ENCODE measurements around the gene UBXN1.
A peak's percentile ranks its signal among the peaks of the same experiment; 100 is the strongest.

UBXN1 gene

GRCh38 chr11:62678770-62679696 lies at the start of gene UBXN1:
Gene UBXN1 (minus strand): TSS chr11:62679073. CDS start chr11:62678923, 150 bp downstream.
- peak; percentile 74 for DNase-seq

- peak; percentile 68 for DNase-seq
These were observed 49.5 kb upstream of the UBXN1 start, which contains the start of gene TTC9C for GRCh38 chr11:62728171-62728988. Gene TTC9C (plus strand): TSS chr11:62728486. CDS start chr11:62728849, 363 bp downstream.

- peak; percentile 92 for DNase-seq
These were observed 48.9 kb upstream of the UBXN1 start for GRCh38 chr11:62727872-62728170.

GRCh38 chr11:62727165-62727871 lies 48.4 kb upstream of the UBXN1 start, which contains the start of gene HNRNPUL2:
Gene HNRNPUL2 (minus strand): TSS chr11:62727457. CDS start chr11:62727156, 301 bp downstream.
- peak; percentile 97 for DNase-seq

GRCh38 chr11:62726915-62727164 lies 48.0 kb upstream of the UBXN1 start:
- no peak for DNase-seq

GRCh38 chr11:62726156-62726914 lies 47.5 kb upstream of the UBXN1 start:
- no peak for DNase-seq

GRCh38 chr11:62725646-62726045 lies 46.8 kb upstream of the UBXN1 start:
- no peak for DNase-seq

- DNase-seq = no peak
These were observed 45.3 kb upstream of the UBXN1 start for GRCh38 chr11:62724171-62724570.

GRCh38 chr11:62721994-62722393 lies 43.1 kb upstream of the UBXN1 start:
- DNase-seq = no peak

- DNase-seq = no peak
These were observed 40.6 kb upstream of the UBXN1 start for GRCh38 chr11:62719302-62719978.

- DNase-seq = no peak
These were observed 37.9 kb upstream of the UBXN1 start for GRCh38 chr11:62716816-62717215.

GRCh38 chr11:62716206-62716605 lies 37.3 kb upstream of the UBXN1 start:
- no peak for DNase-seq

GRCh38 chr11:62715150-62716130 lies 36.6 kb upstream of the UBXN1 start:
- no peak for DNase-seq

- DNase-seq = no peak
These were observed 34.5 kb upstream of the UBXN1 start for GRCh38 chr11:62713343-62713742.

GRCh38 chr11:62712861-62713260 lies 34.0 kb upstream of the UBXN1 start:
- no peak for DNase-seq

GRCh38 chr11:62712276-62712812 lies 33.5 kb upstream of the UBXN1 start:
- no peak for DNase-seq

GRCh38 chr11:62710001-62710345 lies 31.1 kb upstream of the UBXN1 start:
- no peak for DNase-seq

- DNase-seq = peak; percentile 92
These were observed 30.6 kb upstream of the UBXN1 start for GRCh38 chr11:62709247-62710000.

- DNase-seq = no peak
These were observed 29.9 kb upstream of the UBXN1 start for GRCh38 chr11:62708793-62709192.

GRCh38 chr11:62708392-62708791 lies 29.5 kb upstream of the UBXN1 start:
- DNase-seq = no peak
